Measurements from ENCODE around the gene IL15RA.

DNA sequence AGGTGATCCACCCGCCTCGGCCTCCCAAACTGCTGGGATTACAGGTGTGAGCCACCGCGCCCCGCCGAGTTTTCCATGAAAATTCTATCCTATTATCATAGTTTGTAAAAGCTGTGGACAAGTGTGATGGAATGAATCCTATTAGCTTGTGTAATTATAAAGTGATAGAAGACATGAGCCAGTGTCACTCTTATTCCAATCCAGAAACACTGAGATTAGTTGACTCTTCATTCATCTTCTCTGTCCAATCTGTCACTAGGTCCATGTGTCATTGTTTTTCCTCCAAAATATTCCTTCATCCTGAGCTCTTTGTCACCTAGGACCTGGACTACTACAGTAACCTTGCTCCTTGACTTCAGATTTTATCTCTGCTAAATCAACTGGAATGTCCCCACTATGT is 73.8 kb downstream of the IL15RA start:
- TF ChIP-seq EZH2phosphoT487 (IDR thresholded peaks at IDR 0.05; ENCODE audit: borderline replicate concordance, low read length) (no peak), EZH2 (IDR thresholded peaks at IDR 0.05; ENCODE audit: low read length, unreplicated experiment) (no peak)
- TF ChIP-seq, protein P1, sequence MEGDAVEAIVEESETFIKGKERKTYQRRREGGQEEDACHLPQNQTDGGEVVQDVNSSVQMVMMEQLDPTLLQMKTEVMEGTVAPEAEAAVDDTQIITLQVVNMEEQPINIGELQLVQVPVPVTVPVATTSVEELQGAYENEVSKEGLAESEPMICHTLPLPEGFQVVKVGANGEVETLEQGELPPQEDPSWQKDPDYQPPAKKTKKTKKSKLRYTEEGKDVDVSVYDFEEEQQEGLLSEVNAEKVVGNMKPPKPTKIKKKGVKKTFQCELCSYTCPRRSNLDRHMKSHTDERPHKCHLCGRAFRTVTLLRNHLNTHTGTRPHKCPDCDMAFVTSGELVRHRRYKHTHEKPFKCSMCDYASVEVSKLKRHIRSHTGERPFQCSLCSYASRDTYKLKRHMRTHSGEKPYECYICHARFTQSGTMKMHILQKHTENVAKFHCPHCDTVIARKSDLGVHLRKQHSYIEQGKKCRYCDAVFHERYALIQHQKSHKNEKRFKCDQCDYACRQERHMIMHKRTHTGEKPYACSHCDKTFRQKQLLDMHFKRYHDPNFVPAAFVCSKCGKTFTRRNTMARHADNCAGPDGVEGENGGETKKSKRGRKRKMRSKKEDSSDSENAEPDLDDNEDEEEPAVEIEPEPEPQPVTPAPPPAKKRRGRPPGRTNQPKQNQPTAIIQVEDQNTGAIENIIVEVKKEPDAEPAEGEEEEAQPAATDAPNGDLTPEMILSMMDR (conservative IDR thresholded peaks at IDR 0.05; ENCODE audit: low read depth, low read length) = no peak

Data from PC-3 (cell line).